RKO (cell line): ENCODE data around the gene CPA5.

ENCODE experiments used
- DNase-seq: peaks from one replicate; pipeline ENCODE4 v3.0.0-alpha.2; 2016; ENCODE audit warnings: low spot score

CPA5 gene

GRCh38 chr7:130397051-130397757, 52.6 kb downstream of the CPA5 start:
- DNase-seq: no peak

GRCh38 chr7:130397758-130398073, 53.1 kb downstream of the CPA5 start:
- no peak for DNase-seq

GRCh38 chr7:130398526-130399090, 54.0 kb downstream of the CPA5 start:
- no peak for DNase-seq

GRCh38 chr7:130400120-130400572, 55.5 kb downstream of the CPA5 start:
- DNase-seq: no peak

- DNase-seq: no peak
Measured at GRCh38 chr7:130401101-130401500, 56.5 kb downstream of the CPA5 start.

GRCh38 chr7:130401578-130401977, 57.0 kb downstream of the CPA5 start:
- no peak for DNase-seq

GRCh38 chr7:130405003-130405402, 60.4 kb downstream of the CPA5 start:
- no peak for DNase-seq

GRCh38 chr7:130409067-130409711, 64.6 kb downstream of the CPA5 start:
- DNase-seq: no peak

GRCh38 chr7:130409712-130410072, 65.1 kb downstream of the CPA5 start:
- no peak for DNase-seq

- no peak for DNase-seq
Measured at GRCh38 chr7:130410868-130411541, 66.4 kb downstream of the CPA5 start.

- DNase-seq: no peak
Measured at GRCh38 chr7:130413201-130413600, 68.6 kb downstream of the CPA5 start.

GRCh38 chr7:130415006-130415405, 70.4 kb downstream of the CPA5 start:
- no peak for DNase-seq

- DNase-seq: no peak
Measured at GRCh38 chr7:130417213-130417612, 72.6 kb downstream of the CPA5 start.

GRCh38 chr7:130418306-130418705, 73.7 kb downstream of the CPA5 start:
- no peak for DNase-seq
